Measurements from ENCODE around the gene TPPP3.

The TPPP3 gene

GRCh38 chr16:67342616-67343015 is 50.7 kb downstream of the TPPP3 start:
- no peak for DNase-seq (ENCODE audit: low read depth in 2 of 2)

DNA sequence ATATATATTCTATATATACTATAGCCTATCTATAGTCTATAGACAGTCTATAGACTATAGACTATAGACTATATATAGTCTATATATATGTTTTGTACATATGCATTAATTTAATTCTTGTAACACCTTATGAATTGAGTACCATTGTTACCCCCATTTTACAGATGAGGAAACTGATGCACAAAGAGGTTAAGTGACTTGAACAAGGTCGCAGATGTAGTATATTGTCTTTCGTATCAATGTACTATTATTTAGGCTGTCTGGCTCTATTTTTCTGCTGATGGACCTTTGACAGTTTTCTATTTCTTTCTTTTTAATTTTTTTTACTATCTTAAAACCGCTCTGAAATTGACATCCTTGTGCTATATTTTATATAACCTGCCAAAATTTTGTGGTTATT is 52.0 kb downstream of the TPPP3 start:
- DNase-seq (ENCODE audit: low read depth in 2 of 2): no peak

Data from stimulated activated CD4-positive, alpha-beta T cell treated with anti-CD3 and anti-CD28 coated beads, Interleukin-12 subunit alpha, Interleukin-12 subunit beta, amount 100 ng/mL, for 24 hours (primary cell).